SH-SY5Y (cell line): ENCODE data around the gene CFAP69.

ENCODE experiments used
- GATA2 ChIP-seq: IDR thresholded peaks from 2 replicates; pipeline ENCODE4 v1.6.1; 2011; ENCODE audit warnings: mild to moderate bottlenecking, low read depth, low read length
- GATA3 ChIP-seq: IDR thresholded peaks from 2 replicates; pipeline ENCODE4 v1.6.1; 2011; ENCODE audit warnings: low read depth, mild to moderate bottlenecking, low read length, moderate library complexity

GRCh38 chr7:90313907-90314306 is 68.9 kb downstream of the CFAP69 start:
- TF ChIP-seq GATA3 = no peak
- no peak for TF ChIP-seq GATA2
